HEK293 (cell line): ENCODE data around the gene ORC2.

Experiments
- AEBP2 ChIP-seq: fragments of 450-650 bp; formaldehyde crosslinking; IDR thresholded peaks from 2 replicates; pipeline ENCODE4 v1.5.1; 2016; ENCODE audit warnings: missing biosample characterization, missing genetic modification characterization, borderline replicate concordance
- BCL11B ChIP-seq: fragments of 450-650 bp; formaldehyde crosslinking; IDR thresholded peaks from 2 replicates; pipeline ENCODE4 v1.5.1; 2016; ENCODE audit warnings: low read depth, missing biosample characterization, missing genetic modification characterization
- FEZF1 ChIP-seq: fragments of 450-650 bp; formaldehyde crosslinking; IDR thresholded peaks from 2 replicates; pipeline ENCODE4 v1.5.1; 2016; ENCODE audit warnings: missing biosample characterization, missing genetic modification characterization
- HOXA7 ChIP-seq: sonication (generic); formaldehyde crosslinking; IDR thresholded peaks from 2 replicates; pipeline ENCODE4 v1.8.1; 2022; ENCODE audit warnings: missing genetic modification reagents, borderline replicate concordance
- PATZ1 ChIP-seq: fragments of 450-650 bp; formaldehyde crosslinking; IDR thresholded peaks from 2 replicates; pipeline ENCODE4 v1.5.1; 2016; ENCODE audit warnings: missing biosample characterization, missing genetic modification characterization
- PRDM4 ChIP-seq: fragments of 450-650 bp; formaldehyde crosslinking; IDR thresholded peaks from 2 replicates; pipeline ENCODE4 v1.5.1; 2017; ENCODE audit warnings: missing biosample characterization, missing genetic modification characterization
- SP3 ChIP-seq: fragments of 450-650 bp; formaldehyde crosslinking; IDR thresholded peaks from 2 replicates; pipeline ENCODE4 v1.5.1; 2016; ENCODE audit warnings: missing biosample characterization, missing genetic modification characterization
- WT1 ChIP-seq: fragments of 450-650 bp; formaldehyde crosslinking; IDR thresholded peaks from 2 replicates; pipeline ENCODE4 v1.5.1; 2016; ENCODE audit warnings: missing biosample characterization, missing genetic modification characterization
- ZBTB49 ChIP-seq: fragments of 450-650 bp; formaldehyde crosslinking; IDR thresholded peaks from 2 replicates; pipeline ENCODE4 v1.5.1; 2016; ENCODE audit warnings: missing biosample characterization, missing genetic modification characterization, low read depth
- ZFHX2 ChIP-seq: fragments of 450-650 bp; formaldehyde crosslinking; conservative IDR thresholded peaks from 2 replicates; pipeline ENCODE4 v1.5.1; 2016; ENCODE audit warnings: missing biosample characterization, missing genetic modification characterization
- ZNF121 ChIP-seq: fragments of 450-650 bp; formaldehyde crosslinking; IDR thresholded peaks from 2 replicates; pipeline ENCODE4 v1.5.1; 2016; ENCODE audit warnings: missing biosample characterization, missing genetic modification characterization
- ZNF133 ChIP-seq: fragments of 450-650 bp; formaldehyde crosslinking; IDR thresholded peaks from 2 replicates; pipeline ENCODE4 v1.5.1; 2016; ENCODE audit warnings: missing biosample characterization, missing genetic modification characterization
- ZNF169 ChIP-seq: fragments of 450-650 bp; formaldehyde crosslinking; IDR thresholded peaks from 2 replicates; pipeline ENCODE4 v1.5.1; 2016; ENCODE audit warnings: missing biosample characterization, missing genetic modification characterization
- ZNF280C ChIP-seq: fragments of 450-650 bp; formaldehyde crosslinking; IDR thresholded peaks from 2 replicates; pipeline ENCODE4 v1.5.1; 2016; ENCODE audit warnings: missing biosample characterization, missing genetic modification characterization
- ZNF324 ChIP-seq: fragments of 450-650 bp; formaldehyde crosslinking; IDR thresholded peaks from 2 replicates; pipeline ENCODE4 v1.5.1; 2016; ENCODE audit warnings: missing biosample characterization, missing genetic modification characterization
- ZNF391 ChIP-seq: fragments of 450-650 bp; formaldehyde crosslinking; IDR thresholded peaks from 2 replicates; pipeline ENCODE4 v1.5.1; 2016; ENCODE audit warnings: low read depth, missing biosample characterization, missing genetic modification characterization, borderline replicate concordance
- ZNF473 ChIP-seq: fragments of 450-650 bp; formaldehyde crosslinking; IDR thresholded peaks from 2 replicates; pipeline ENCODE4 v1.5.1; 2017; ENCODE audit warnings: missing biosample characterization, missing genetic modification characterization
- ZNF510 ChIP-seq: fragments of 450-650 bp; formaldehyde crosslinking; IDR thresholded peaks from 2 replicates; pipeline ENCODE4 v1.5.1; 2018; ENCODE audit warnings: mild to moderate bottlenecking, missing genetic modification characterization, missing biosample characterization; ENCODE audit not compliant: insufficient replicate concordance
- ZNF521 ChIP-seq: fragments of 450-650 bp; formaldehyde crosslinking; IDR thresholded peaks from 2 replicates; pipeline ENCODE4 v1.5.1; 2017; ENCODE audit warnings: missing biosample characterization, mild to moderate bottlenecking, missing genetic modification characterization
- ZNF530 ChIP-seq: fragments of 450-650 bp; formaldehyde crosslinking; IDR thresholded peaks from 2 replicates; pipeline ENCODE4 v1.5.1; 2016; ENCODE audit warnings: low read depth, missing biosample characterization, missing genetic modification characterization
- ZNF549 ChIP-seq: fragments of 450-650 bp; IDR thresholded peaks from 2 replicates; pipeline ENCODE4 v1.5.1; 2018; ENCODE audit warnings: missing biosample characterization, missing genetic modification characterization, mild to moderate bottlenecking, inconsistent platforms, moderate library complexity
- ZNF558 ChIP-seq: fragments of 450-650 bp; formaldehyde crosslinking; IDR thresholded peaks from 2 replicates; pipeline ENCODE4 v1.5.1; 2016; ENCODE audit warnings: missing biosample characterization, missing genetic modification characterization
- ZNF585B ChIP-seq: fragments of 450-650 bp; formaldehyde crosslinking; IDR thresholded peaks from 2 replicates; pipeline ENCODE4 v1.5.1; 2016; ENCODE audit warnings: missing biosample characterization, missing genetic modification characterization
- ZNF76 ChIP-seq: fragments of 450-650 bp; formaldehyde crosslinking; IDR thresholded peaks from 2 replicates; pipeline ENCODE4; 2016; ENCODE audit warnings: low read depth, missing biosample characterization, missing genetic modification characterization, borderline replicate concordance
- ZNF843 ChIP-seq: fragments of 450-650 bp; formaldehyde crosslinking; IDR thresholded peaks from 2 replicates; pipeline ENCODE4 v1.5.1; 2016; ENCODE audit warnings: missing biosample characterization, missing genetic modification characterization
- ZSCAN16 ChIP-seq: fragments of 450-650 bp; formaldehyde crosslinking; IDR thresholded peaks from 2 replicates; pipeline ENCODE4 v1.5.1; 2016; ENCODE audit warnings: missing biosample characterization, missing genetic modification characterization
- ZSCAN5A ChIP-seq: fragments of 450-650 bp; formaldehyde crosslinking; IDR thresholded peaks from 2 replicates; pipeline ENCODE4 v1.5.1; 2016; ENCODE audit warnings: missing biosample characterization, missing genetic modification characterization

Gene ORC2

GRCh38 chr2:200888704-200889625, 74.5 kb downstream of the ORC2 start, which contains the start of the genes NIF3L1 and PPIL3 (continued):
- no peak for TF ChIP-seq ZNF521 (tag by site-specific recombination)
- no peak for TF ChIP-seq ZNF473 (tag by site-specific recombination)
- no peak for TF ChIP-seq ZNF133 (tag by site-specific recombination)
- TF ChIP-seq ZNF324 (tag by site-specific recombination), result no peak; the same call in 1 of the 2 replicates
- TF ChIP-seq SP3 (tag by site-specific recombination), result peak; percentile 59
- peak; percentile 51; the same call in 1 of the 2 replicates for TF ChIP-seq ZNF843 (tag by site-specific recombination)
- TF ChIP-seq ZNF510 (tag by site-specific recombination), result no peak
- TF ChIP-seq WT1 (tag by site-specific recombination), result no peak; the same call in 1 of the 2 replicates
- TF ChIP-seq ZNF76 (tag by site-specific recombination), result peak; percentile 70
- TF ChIP-seq PRDM4 (tag by site-specific recombination), result no peak; the same call in 1 of the 2 replicates
- no peak for TF ChIP-seq AEBP2 (tag by site-specific recombination)
- no peak; the same call in 1 of the 2 replicates for TF ChIP-seq ZNF121 (tag by site-specific recombination)
- TF ChIP-seq ZNF530 (tag by site-specific recombination), result no peak
- TF ChIP-seq PATZ1 (tag by site-specific recombination), result peak; percentile 69; the same call in 1 of the 2 replicates
- TF ChIP-seq ZSCAN5A (tag by site-specific recombination), result peak; percentile 78; the same call in 1 of the 2 replicates
- no peak for TF ChIP-seq ZNF585B (tag by site-specific recombination)
- no peak for TF ChIP-seq BCL11B (tag by site-specific recombination)
- no peak for TF ChIP-seq HOXA7 (CRISPR knock-in tag)
- TF ChIP-seq ZNF549 (tag by site-specific recombination), result no peak
- TF ChIP-seq ZNF391 (tag by site-specific recombination), result peak; percentile 46; the same call in 1 of the 2 replicates
- peak; percentile 53; the same call in 1 of the 2 replicates for TF ChIP-seq ZSCAN16 (tag by site-specific recombination)
- no peak for TF ChIP-seq ZNF558 (tag by site-specific recombination)
- no peak for TF ChIP-seq ZBTB49 (tag by site-specific recombination)
- no peak for TF ChIP-seq ZNF169 (tag by site-specific recombination)
- peak; percentile 53; the same call in 1 of the 2 replicates for TF ChIP-seq ZFHX2 (tag by site-specific recombination)
- peak; percentile 72 for TF ChIP-seq FEZF1
- no peak for TF ChIP-seq ZNF280C (tag by site-specific recombination)
